SK-N-SH (cell line): ENCODE data around the gene CD180.

Source experiments
- CTCF ChIP-seq: fragments of 200-600 bp; sonication (generic); IDR thresholded peaks from 2 replicates; pipeline ENCODE4 v1.6.1; 2017; ENCODE audit warnings: antibody characterized with exemption, mild to moderate bottlenecking, moderate library complexity
- EP300 ChIP-seq, 2 experiments: IDR thresholded peaks; 2 replicates each; pipeline versions ENCODE4 v1.4.0 to v1.6.1; 2012; ENCODE audit warnings: borderline replicate concordance in 1 of 2, low read depth in 1 of 2, low read length in 1 of 2
- EZH2phosphoT487 ChIP-seq: fragments of 200-600 bp; sonication (generic); IDR thresholded peaks from 2 replicates; pipeline ENCODE4 v1.6.1; 2017; ENCODE audit warnings: low read depth, mixed run types, mild to moderate bottlenecking, antibody characterized with exemption, moderate library complexity, borderline replicate concordance
- FOSL2 ChIP-seq: IDR thresholded peaks from 2 replicates; pipeline ENCODE4 v1.4.0; 2012; ENCODE audit warnings: low read depth, mild to moderate bottlenecking, moderate library complexity, borderline replicate concordance
- FOXM1 ChIP-seq: IDR thresholded peaks from 2 replicates; pipeline ENCODE4 v1.4.0; 2012; ENCODE audit warnings: low read depth, mild to moderate bottlenecking
- MAX ChIP-seq: IDR thresholded peaks from 2 replicates; pipeline ENCODE4 v1.4.0; 2012; ENCODE audit warnings: low read depth
- PBX3 ChIP-seq: IDR thresholded peaks from 2 replicates; pipeline ENCODE4; 2012
- POLR2AphosphoS5 ChIP-seq: IDR thresholded peaks from 2 replicates; pipeline ENCODE4 v1.6.1; 2012; ENCODE audit warnings: low read depth, low read length
- RAD21 ChIP-seq: IDR thresholded peaks from 2 replicates; pipeline ENCODE4 v1.6.1; 2012; ENCODE audit warnings: mild to moderate bottlenecking, low read length
- SIN3A ChIP-seq: IDR thresholded peaks from 2 replicates; pipeline ENCODE4 v1.6.1; 2012; ENCODE audit warnings: low read depth, mild to moderate bottlenecking, low read length, moderate library complexity, borderline replicate concordance
- TAF1 ChIP-seq: IDR thresholded peaks from 2 replicates; pipeline ENCODE4 v1.6.1; 2012; ENCODE audit warnings: low read depth, mild to moderate bottlenecking, low read length, moderate library complexity, borderline replicate concordance
- TEAD4 ChIP-seq: IDR thresholded peaks from 2 replicates; pipeline ENCODE4 v1.4.0; 2012; ENCODE audit warnings: mild to moderate bottlenecking, borderline replicate concordance; ENCODE audit not compliant: insufficient read depth
- USF2 ChIP-seq: fragments of 150-350 bp; IDR thresholded peaks from 2 replicates; pipeline ENCODE4 v1.6.1; 2017; ENCODE audit warnings: antibody characterized with exemption, low read length, low read depth, borderline replicate concordance

- TF ChIP-seq USF2 (no peak), EZH2phosphoT487 (no peak), POLR2AphosphoS5 (no peak), TEAD4 (no peak), CTCF (no peak), EP300 (IDR thresholded peaks at IDR 0.05; ENCODE audit: borderline replicate concordance in 1 of 2, low read depth in 1 of 2, low read length in 1 of 2) (no peak), MAX (no peak), RAD21 (no peak), FOSL2 (no peak), SIN3A (no peak), FOXM1 (no peak), TAF1 (no peak), PBX3 (no peak)
Measured at GRCh38 chr5:67153292-67153691, 43.3 kb downstream of the CD180 start.
